CD1c-positive myeloid dendritic cell (primary cell): ENCODE results near the gene COL1A1.
A peak's percentile ranks its signal among the peaks of the same experiment; 100 is the strongest.

ENCODE experiments used
- DNase-seq: peaks from one replicate; pipeline ENCODE4 v3.0.0-alpha.2; 2016; ENCODE audit errors: extremely low spot score

The COL1A1 gene

GRCh38 chr17:50213026-50214022 lies 11.9 kb upstream of the COL1A1 start:
- peak; percentile 33 for DNase-seq

- no peak for DNase-seq
Measured at GRCh38 chr17:50212121-50212843, 10.9 kb upstream of the COL1A1 start.

GRCh38 chr17:50211249-50212120 lies 10.1 kb upstream of the COL1A1 start:
- DNase-seq, result no peak

GRCh38 chr17:50210240-50211225 lies 9.1 kb upstream of the COL1A1 start:
- DNase-seq, result no peak

GRCh38 chr17:50209472-50210239 lies 8.2 kb upstream of the COL1A1 start:
- peak; percentile 54 for DNase-seq

GRCh38 chr17:50209133-50209471 lies 7.7 kb upstream of the COL1A1 start:
- no peak for DNase-seq

- no peak for DNase-seq
Measured at GRCh38 chr17:50208611-50209061, 7.2 kb upstream of the COL1A1 start.

GRCh38 chr17:50207792-50208567 lies 6.5 kb upstream of the COL1A1 start:
- DNase-seq, result no peak

- no peak for DNase-seq
Measured at GRCh38 chr17:50207315-50207714, 5.9 kb upstream of the COL1A1 start.

- no peak for DNase-seq
Measured at GRCh38 chr17:50206604-50207293, 5.3 kb upstream of the COL1A1 start.

- no peak for DNase-seq
Measured at GRCh38 chr17:50205963-50206505, 4.6 kb upstream of the COL1A1 start.

GRCh38 chr17:50205111-50205962 lies 3.9 kb upstream of the COL1A1 start:
- DNase-seq, result no peak

- no peak for DNase-seq
Measured at GRCh38 chr17:50204431-50204830, 3.0 kb upstream of the COL1A1 start.

- DNase-seq, result no peak
Measured at GRCh38 chr17:50203604-50204345, 2.3 kb upstream of the COL1A1 start.

- no peak for DNase-seq
Measured at GRCh38 chr17:50203086-50203485, 1.7 kb upstream of the COL1A1 start.

GRCh38 chr17:50200457-50201275 lies 765 bp downstream of the COL1A1 start:
- DNase-seq, result peak; percentile 88
